DOHH2 (cell line): ENCODE results near the gene OR52L1.

ENCODE experiments used
- CTCF ChIP-seq: fragments of 200-600 bp; sonication (generic); IDR thresholded peaks from one replicate; pipeline ENCODE4 v1.5.1; 2014; ENCODE audit warnings: antibody characterized with exemption, mild to moderate bottlenecking, low read depth, low read length; ENCODE audit not compliant: poor library complexity, severe bottlenecking
- EZH2phosphoT487 ChIP-seq: fragments of 200-600 bp; sonication (generic); IDR thresholded peaks from 2 replicates; pipeline ENCODE4 v1.6.1; 2017; ENCODE audit warnings: borderline replicate concordance, mild to moderate bottlenecking, antibody characterized with exemption, low read length, moderate library complexity, mixed read lengths

DNA sequence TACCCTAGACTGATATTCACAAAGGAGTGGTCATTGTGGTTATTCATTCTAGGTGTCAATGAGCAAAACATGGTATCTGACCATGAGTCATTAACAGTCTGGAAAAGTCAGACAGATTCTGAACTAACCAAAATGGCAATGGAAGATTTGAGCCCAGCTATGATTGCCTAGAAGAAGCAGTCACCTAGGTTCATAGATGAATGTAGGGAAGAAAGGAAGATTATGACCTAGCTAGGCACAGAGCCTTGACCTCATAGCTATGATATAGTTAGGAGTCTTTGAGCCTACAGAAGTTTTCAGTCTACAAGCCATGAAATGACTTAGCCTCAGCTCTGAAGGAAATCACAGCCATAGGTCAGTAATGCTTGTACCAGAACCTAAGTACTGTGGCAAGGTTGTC is 19.6 kb upstream of the OR52L1 start:
- TF ChIP-seq CTCF (no peak), EZH2phosphoT487 (no peak)
